HG03175 (cell line): Measurements from ENCODE around the gene TMEM79.
"Not testable (repeated sequence)": the region's sequence is repeated elsewhere in the genome, so short reads cannot be mapped to it uniquely, and the experiment has no call there.

Experiments used
- ATAC-seq: cut with Tn5 transposase; IDR thresholded peaks from one replicate; pipeline ENCODE4 v1.9.1; 2021; ENCODE audit warnings: mild to moderate bottlenecking, moderate library complexity; ENCODE audit not compliant: unreplicated experiment

TMEM79 gene

GRCh38 chr1:156298852-156299357 is 14.8 kb downstream of the TMEM79 start, which contains the start of gene VHLL:
Gene VHLL, minus strand, starts transcription at chr1:156299307. Its CDS starts 118 bp downstream, at chr1:156299189.
- no peak for ATAC-seq

- ATAC-seq, result no peak
Observed at GRCh38 chr1:156303241-156303640, 19.1 kb downstream of the TMEM79 start.

- ATAC-seq, result no peak
Observed at GRCh38 chr1:156305215-156305614, 21.1 kb downstream of the TMEM79 start.

GRCh38 chr1:156308078-156308477 is 24.0 kb downstream of the TMEM79 start:
- ATAC-seq, result no peak

- no peak for ATAC-seq
Observed at GRCh38 chr1:156310962-156311361, 26.8 kb downstream of the TMEM79 start.

DNA sequence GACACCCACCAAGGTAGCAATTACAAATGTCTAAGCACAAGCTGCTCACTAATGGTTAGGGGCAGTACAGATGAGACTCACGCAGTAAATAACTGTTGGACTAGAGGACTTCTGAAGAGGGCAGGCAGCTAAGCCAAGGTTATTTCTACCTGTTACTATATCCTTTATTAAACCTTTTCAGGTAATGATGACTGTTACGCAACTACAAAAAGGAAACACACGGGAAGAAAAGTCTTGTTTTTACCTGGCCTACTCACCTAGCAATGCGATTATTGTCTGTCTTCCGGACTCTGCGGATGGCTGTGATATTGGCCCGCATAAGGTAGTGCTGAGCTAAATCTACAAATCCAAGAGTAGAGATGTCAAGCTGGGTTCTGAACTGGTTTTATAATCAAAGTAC is 32.8 kb downstream of the TMEM79 start:
- no peak for ATAC-seq

GRCh38 chr1:156319664-156320063 is 35.5 kb downstream of the TMEM79 start:
- ATAC-seq, result no peak

GRCh38 chr1:156320560-156320959 is 36.4 kb downstream of the TMEM79 start:
- ATAC-seq, result no peak

DNA sequence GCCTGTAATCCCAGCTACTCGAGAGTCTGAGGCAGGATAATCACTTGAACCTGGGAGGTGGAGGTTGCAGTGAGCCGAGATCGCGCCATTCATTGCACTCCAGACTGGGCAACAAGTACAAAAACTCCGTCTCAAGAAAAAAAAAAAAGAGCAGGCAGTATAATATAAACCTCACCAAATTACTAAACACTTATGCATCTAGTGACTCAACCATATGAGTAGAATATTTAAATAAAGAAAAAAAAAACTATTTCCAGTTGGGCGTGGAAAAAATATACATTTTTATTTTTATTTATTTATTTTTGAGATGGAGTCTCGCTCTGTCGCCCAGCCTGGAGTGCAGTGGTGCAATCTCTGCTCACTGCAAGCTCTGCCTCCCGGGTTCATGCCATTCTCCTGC is 39.1 kb downstream of the TMEM79 start:
- not testable (repeated sequence) for ATAC-seq

GRCh38 chr1:156336242-156336641 is 52.1 kb downstream of the TMEM79 start:
- no peak for ATAC-seq

DNA sequence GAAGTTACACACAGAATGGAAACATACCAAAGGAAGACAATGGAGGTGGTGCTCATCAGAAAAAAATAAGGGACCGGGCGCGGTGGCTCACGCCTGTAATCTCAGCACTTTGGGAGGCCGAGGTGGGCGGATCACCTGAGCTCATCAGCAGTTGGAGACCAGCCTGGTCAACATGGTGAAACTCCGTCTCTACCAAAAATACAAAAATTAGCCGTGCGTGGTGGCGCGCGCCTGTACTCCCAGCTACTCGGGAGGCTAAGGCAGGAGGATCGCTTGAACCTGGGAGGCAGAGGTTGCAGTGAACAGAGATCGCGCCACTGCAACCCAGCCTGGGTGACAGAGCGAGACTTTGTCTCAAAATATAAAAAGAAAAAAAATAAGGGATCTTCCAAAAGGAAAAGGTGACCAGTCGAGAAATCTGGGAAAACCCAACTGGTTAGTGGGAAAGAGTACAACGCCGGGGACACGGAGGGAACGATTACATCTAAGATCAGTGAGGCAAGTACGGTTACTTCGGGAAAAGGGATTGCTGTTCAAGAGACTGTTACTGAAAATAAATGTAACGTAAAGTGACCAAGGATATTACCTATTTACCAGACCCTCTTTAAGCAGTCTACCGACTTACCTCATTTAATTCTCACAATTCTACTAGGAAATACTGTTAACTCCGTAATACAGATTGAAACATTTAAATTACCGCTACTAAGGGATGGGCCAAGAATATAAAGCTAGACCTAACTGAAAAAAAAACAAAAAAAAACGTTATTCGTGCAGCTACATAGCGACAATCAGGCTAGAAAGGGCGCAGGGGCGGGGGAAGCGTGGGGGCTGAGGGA is 53.1 kb downstream of the TMEM79 start:
- no peak for ATAC-seq

- ATAC-seq, result no peak
Observed at GRCh38 chr1:156337888-156338179, 53.7 kb downstream of the TMEM79 start.

GRCh38 chr1:156338180-156338976 is 54.3 kb downstream of the TMEM79 start, which contains the start of the genes CCT3 and TSACC:
Gene CCT3, minus strand, starts transcription at chr1:156338292. Its CDS starts 108 bp downstream, at chr1:156338184.
Gene TSACC, plus strand, starts transcription at chr1:156338526. Its CDS starts 1,232 bp downstream, at chr1:156339758.
- ATAC-seq, result peak; percentile 93
